Liver (tissue), 9 donors: Measurements from ENCODE around the gene CELF1. TPM values are rescaled to one million over a fixed set of nuclear protein-coding genes. Genes with fewer than 3 reads are reported as not detected.

Experiments
- DNase-seq: peaks from one replicate; pipeline ENCODE4 v3.0.0-alpha.2; 2017; ENCODE audit warnings: low spot score
- H3K27ac ChIP-seq, 2 donors: one replicate each; pipeline ENCODE4 v1.7.0; 2013; ENCODE audit warnings: inconsistent platforms in 2 of 2, low read length in 2 of 2, control low read depth in 1 of 2, low read depth in 1 of 2, mild to moderate bottlenecking in 1 of 2
- H3K27me3 ChIP-seq, 4 donors: one replicate each; pipeline versions ENCODE4 v1.6.1 to v1.7.0; 2013; ENCODE audit warnings: low read length in 3 of 4, inconsistent platforms in 1 of 4, mild to moderate bottlenecking in 1 of 4, moderate library complexity in 1 of 4; ENCODE audit not compliant: control insufficient read depth in 4 of 4, insufficient read depth in 4 of 4
- H3K36me3 ChIP-seq, 4 donors: one replicate each; pipeline versions ENCODE4 v1.6.1 to v1.7.0; 2013; ENCODE audit warnings: low read length in 3 of 4, mild to moderate bottlenecking in 3 of 4, low read depth in 1 of 4, moderate library complexity in 1 of 4; ENCODE audit not compliant: control insufficient read depth in 4 of 4, insufficient read depth in 3 of 4
- H3K4me1 ChIP-seq, 4 donors: one replicate each; pipeline versions ENCODE4 v1.6.1 to v1.7.0; 2013; ENCODE audit warnings: low read length in 3 of 4, mild to moderate bottlenecking in 3 of 4, moderate library complexity in 1 of 4; ENCODE audit not compliant: control insufficient read depth in 4 of 4, insufficient read depth in 4 of 4
- H3K4me3 ChIP-seq, 3 donors: one replicate each; pipeline versions ENCODE4 v1.6.1 to v1.7.0; 2013; ENCODE audit warnings: low read length in 3 of 3, control low read depth in 1 of 3, low read depth in 1 of 3, mild to moderate bottlenecking in 1 of 3
- H3K9ac ChIP-seq, 2 donors: one replicate each; pipeline ENCODE4 v1.7.0; 2013; ENCODE audit warnings: low read length in 2 of 2, mild to moderate bottlenecking in 2 of 2, moderate library complexity in 2 of 2, control low read depth in 1 of 2, low read depth in 1 of 2
- H3K9me3 ChIP-seq, 4 donors: one replicate each; pipeline versions ENCODE4 v1.6.1 to v1.7.0; 2013; ENCODE audit warnings: low read length in 3 of 4; ENCODE audit not compliant: control insufficient read depth in 4 of 4
- ATF3 ChIP-seq: IDR thresholded peaks from 2 replicates; pipeline ENCODE4 v1.6.1; 2016; ENCODE audit warnings: antibody characterized with exemption
- CTCF ChIP-seq: fragments of 150-350 bp; IDR thresholded peaks from 2 replicates; pipeline ENCODE4 v1.5.1; 2017; ENCODE audit warnings: improper control_type of control experiment, low read depth, low read length; ENCODE audit not compliant: missing input control
- EGR1 ChIP-seq, 2 donors: IDR thresholded peaks; 2 replicates each; pipeline ENCODE4 v1.6.1; 2016 to 2018; ENCODE audit warnings: antibody characterized with exemption in 2 of 2, low read depth in 2 of 2
- FOXA1 ChIP-seq: IDR thresholded peaks from 2 replicates; pipeline ENCODE4 v1.6.1; 2016; ENCODE audit warnings: antibody characterized with exemption
- FOXA2 ChIP-seq: IDR thresholded peaks from 2 replicates; pipeline ENCODE4 v1.6.1; 2016; ENCODE audit warnings: antibody characterized with exemption
- HNF4A ChIP-seq, 2 donors: conservative IDR thresholded peaks; 2 replicates each; pipeline ENCODE4 v1.6.1; 2016; ENCODE audit warnings: antibody characterized with exemption in 2 of 2, mild to moderate bottlenecking in 2 of 2
- HNF4G ChIP-seq: IDR thresholded peaks from 2 replicates; pipeline ENCODE4 v1.6.1; 2016; ENCODE audit warnings: antibody characterized with exemption
- JUND ChIP-seq, 2 donors: IDR thresholded peaks; 2 replicates each; pipeline ENCODE4 v1.6.1; 2016; ENCODE audit warnings: antibody characterized with exemption in 2 of 2
- MAX ChIP-seq: IDR thresholded peaks from 2 replicates; pipeline ENCODE4 v1.6.1; 2016; ENCODE audit warnings: antibody characterized with exemption
- NR2F2 ChIP-seq: IDR thresholded peaks from 2 replicates; pipeline ENCODE4 v1.6.1; 2016; ENCODE audit warnings: antibody characterized with exemption
- RAD21 ChIP-seq, 2 donors: IDR thresholded peaks; 2 replicates each; pipeline ENCODE4 v1.6.1; 2016; ENCODE audit warnings: antibody characterized with exemption in 2 of 2, mild to moderate bottlenecking in 2 of 2
- REST ChIP-seq: IDR thresholded peaks from 2 replicates; pipeline ENCODE4 v1.6.1; 2016; ENCODE audit warnings: antibody characterized with exemption, mild to moderate bottlenecking
- RXRA ChIP-seq, 2 donors: IDR thresholded peaks; 2 replicates each; pipeline ENCODE4 v1.6.1; 2017 to 2018; ENCODE audit warnings: antibody characterized with exemption in 2 of 2, mild to moderate bottlenecking in 1 of 2
- SP1 ChIP-seq: IDR thresholded peaks from 2 replicates; pipeline ENCODE4 v1.6.1; 2018; ENCODE audit warnings: antibody characterized with exemption, mild to moderate bottlenecking
- TAF1 ChIP-seq: conservative IDR thresholded peaks from 2 replicates; pipeline ENCODE4 v1.6.1; 2016; ENCODE audit warnings: antibody characterized with exemption, mild to moderate bottlenecking
- YY1 ChIP-seq: IDR thresholded peaks from 2 replicates; pipeline ENCODE4 v1.6.1; 2016; ENCODE audit warnings: antibody characterized with exemption, mild to moderate bottlenecking
- ZBTB33 ChIP-seq: IDR thresholded peaks from 2 replicates; pipeline ENCODE4 v1.6.1; 2016; ENCODE audit warnings: antibody characterized with exemption
- WGBS: extraction: QIAGEN DNeasy Blood & Tissue Kit; methylation state at CpG from one replicate; pipeline ENCODE4 v1.1.7; 2013; 5-methylcytosine and 5-hydroxymethylcytosine counted together
- polyA plus RNA-seq, 2 donors: library from polyadenylated mRNA; stranded (reverse) in 1 of 2; unstranded in 1 of 2; fragments of 200-250 nt in 1 of 2; fragments of >200 nt in 1 of 2; fragmentation: Nextera tagmentation in 1 of 2; extraction: Ambion mirVana in 1 of 2; gene quantifications; one replicate each; pipeline versions ENCODE4 v1.2.1 to v1.2.3, GENCODE V29; 2013 to 2015
- total RNA-seq, 2 donors: library from RNA; depleted of rRNA; stranded (reverse); fragments of >200 nt; gene quantifications; one replicate each; pipeline ENCODE4 v1.2.3, GENCODE V29; 2014
- donor health status: healthy.
- donor health status: healthy.
- donor health status: healthy.
- donor health status: healthy.
- donor health status: healthy.

Gene CELF1
- total and polyA plus RNA-seq, 4 donors: 23.5 to 139 (median 60.3) TPM

GRCh38 chr11:47595967-47596366, 43.0 kb upstream of the CELF1 start:
- no peak for DNase-seq
- no peak overlapping the region for H3K4me3 ChIP-seq
- H3K27me3 ChIP-seq: peaks cover 0 to 7% (median 2%) of the 10 kb centered on the region in 4 donors
- H3K4me1 ChIP-seq: peaks cover 0 to 6% (median 2%) of the 10 kb centered on the region in 4 donors
- WGBS: 94% methylated on average over 1 of the region's 1 CpG
- H3K9me3 ChIP-seq: no peaks in the 10 kb centered on the region
- H3K27ac ChIP-seq: no peak overlapping the region
- H3K36me3 ChIP-seq: no peaks in the 10 kb centered on the region
- H3K9ac ChIP-seq: no peak overlapping the region
- TF ChIP-seq HNF4A (conservative IDR thresholded peaks at IDR 0.05) (no peak), MAX (no peak), YY1 (no peak)

GRCh38 chr11:47595029-47595428, 42.1 kb upstream of the CELF1 start:
- DNase-seq: no peak
- Histone ChIP-seq H3K9me3 (peaks cover 0 to 4% (median under 1%) of the 10 kb centered on the region in 4 donors), H3K27me3 (peaks cover 0 to 7% (median 2%) of the 10 kb centered on the region in 4 donors), H3K4me1 (peaks cover 0 to 6% (median 2%) of the 10 kb centered on the region in 4 donors), H3K27ac (no peak overlapping the region), H3K36me3 (no peaks in the 10 kb centered on the region), H3K9ac (no peak overlapping the region), H3K4me3 (no peak overlapping the region)
- TF ChIP-seq YY1 (no peak), RAD21 (IDR thresholded peaks at IDR 0.05) (no peak), REST (no peak), ATF3 (no peak), ZBTB33 (no peak), JUND (IDR thresholded peaks at IDR 0.05) (no peak), CTCF (no peak), TAF1 (no peak), EGR1 (IDR thresholded peaks at IDR 0.05; ENCODE audit: low read depth in 2 of 2) (no peak), MAX (no peak), SP1 (no peak), HNF4G (no peak), HNF4A (conservative IDR thresholded peaks at IDR 0.05) (no peak), FOXA1 (no peak), FOXA2 (no peak), NR2F2 (no peak), RXRA (IDR thresholded peaks at IDR 0.05) (no peak)
- 60% methylated on average over 7 of the region's 7 CpGs for WGBS
